Activated gamma-delta T cell (primary cell): ENCODE measurements around the gene ELMO2.

Experiments
- DNase-seq: peaks from one replicate; lab custom pipeline; 2025; lab: John Stamatoyannopoulos, UW

Gene ELMO2

GRCh38 chr20:46350201-46350985 is 56.0 kb downstream of the ELMO2 start:
- DNase-seq: no peak

GRCh38 chr20:46349742-46350056 is 56.7 kb downstream of the ELMO2 start:
- DNase-seq: no peak

- no peak for DNase-seq
Observed at GRCh38 chr20:46349035-46349741, 57.2 kb downstream of the ELMO2 start.

- DNase-seq: no peak
Observed at GRCh38 chr20:46347841-46348803, 58.3 kb downstream of the ELMO2 start.

- DNase-seq: no peak
Observed at GRCh38 chr20:46346770-46347169, 59.6 kb downstream of the ELMO2 start.

- DNase-seq: no peak
Observed at GRCh38 chr20:46344488-46345162, 61.8 kb downstream of the ELMO2 start.

- no peak for DNase-seq
Observed at GRCh38 chr20:46343975-46344357, 62.4 kb downstream of the ELMO2 start.

- DNase-seq: no peak
Observed at GRCh38 chr20:46343348-46343974, 63.0 kb downstream of the ELMO2 start.

GRCh38 chr20:46342451-46343347 is 63.7 kb downstream of the ELMO2 start:
- DNase-seq: no peak

GRCh38 chr20:46342010-46342378 is 64.4 kb downstream of the ELMO2 start:
- DNase-seq: no peak

GRCh38 chr20:46341074-46342009 is 65.1 kb downstream of the ELMO2 start:
- DNase-seq: no peak

- no peak for DNase-seq
Observed at GRCh38 chr20:46339037-46339436, 67.4 kb downstream of the ELMO2 start.

GRCh38 chr20:46336735-46337134 is 69.7 kb downstream of the ELMO2 start:
- no peak for DNase-seq

- no peak for DNase-seq
Observed at GRCh38 chr20:46334303-46334904, 72.0 kb downstream of the ELMO2 start.

GRCh38 chr20:46333161-46333991 is 73.0 kb downstream of the ELMO2 start:
- no peak for DNase-seq

GRCh38 chr20:46332373-46333160 is 73.8 kb downstream of the ELMO2 start:
- DNase-seq: no peak
